GM21526 (cell line): ENCODE results near the gene GMPPA.

Experiments used
- ATAC-seq: cut with Tn5 transposase; IDR thresholded peaks from one replicate; pipeline ENCODE4 v1.9.1; 2021; ENCODE audit warnings: moderate library complexity; ENCODE audit not compliant: unreplicated experiment, low FRiP score

Gene GMPPA

DNA sequence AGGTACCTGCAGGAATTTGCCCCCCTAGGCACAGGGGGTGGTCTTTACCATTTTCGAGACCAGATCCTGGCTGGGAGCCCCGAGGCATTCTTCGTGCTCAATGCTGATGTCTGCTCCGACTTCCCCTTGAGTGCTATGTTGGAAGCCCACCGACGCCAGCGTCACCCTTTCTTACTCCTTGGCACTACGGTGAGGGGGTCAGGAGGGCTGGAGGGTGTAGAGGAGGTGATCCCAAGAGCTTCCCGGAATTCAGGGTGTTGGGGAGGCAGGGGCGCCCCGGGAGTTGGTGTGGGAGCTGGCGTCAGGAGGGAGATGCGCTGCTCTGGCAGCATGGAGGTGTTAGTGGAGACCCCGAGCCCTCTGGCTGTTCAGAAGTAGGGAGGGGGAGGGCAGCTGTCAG is 3.2 kb downstream of the GMPPA start:
- no peak for ATAC-seq

DNA sequence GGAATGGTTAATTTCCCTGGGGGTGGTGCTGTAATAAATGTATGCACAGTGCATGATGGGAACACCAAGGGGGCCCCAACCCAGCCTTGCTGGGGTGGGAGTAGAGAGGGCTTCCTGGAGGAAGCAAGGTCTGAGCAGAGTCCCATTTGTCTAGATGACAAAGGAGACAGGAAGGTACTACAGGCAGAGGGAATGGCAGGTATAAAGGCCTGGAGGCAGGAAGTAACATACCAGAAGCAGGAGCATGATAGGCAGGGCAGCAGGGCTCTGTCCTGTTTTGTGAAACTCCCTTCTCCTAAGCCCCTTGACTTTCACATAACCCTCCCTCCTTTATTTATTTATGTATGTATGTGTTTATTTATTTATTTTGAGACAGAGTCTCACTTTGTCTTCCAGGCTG is 3.9 kb downstream of the GMPPA start:
- ATAC-seq = no peak

DNA sequence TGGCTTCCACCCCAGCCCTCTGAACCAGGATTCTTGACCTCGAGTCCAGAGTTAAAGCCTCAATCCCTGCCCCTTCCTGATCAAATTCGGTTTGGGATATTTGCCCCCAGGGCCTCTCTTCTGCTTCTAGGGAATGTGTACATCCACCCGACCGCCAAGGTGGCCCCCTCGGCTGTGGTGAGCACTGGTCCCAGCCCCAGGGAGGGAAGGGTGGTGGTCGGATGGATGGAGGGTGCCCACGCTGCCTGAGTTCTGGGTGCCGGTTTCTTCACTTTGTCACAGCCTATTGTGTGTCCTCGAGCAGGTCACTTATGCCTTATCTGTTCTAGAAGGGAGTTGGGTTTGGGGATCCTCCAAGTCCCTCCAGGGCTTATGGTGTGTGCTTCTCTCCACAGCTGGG is 6.9 kb downstream of the GMPPA start:
- no peak for ATAC-seq

DNA sequence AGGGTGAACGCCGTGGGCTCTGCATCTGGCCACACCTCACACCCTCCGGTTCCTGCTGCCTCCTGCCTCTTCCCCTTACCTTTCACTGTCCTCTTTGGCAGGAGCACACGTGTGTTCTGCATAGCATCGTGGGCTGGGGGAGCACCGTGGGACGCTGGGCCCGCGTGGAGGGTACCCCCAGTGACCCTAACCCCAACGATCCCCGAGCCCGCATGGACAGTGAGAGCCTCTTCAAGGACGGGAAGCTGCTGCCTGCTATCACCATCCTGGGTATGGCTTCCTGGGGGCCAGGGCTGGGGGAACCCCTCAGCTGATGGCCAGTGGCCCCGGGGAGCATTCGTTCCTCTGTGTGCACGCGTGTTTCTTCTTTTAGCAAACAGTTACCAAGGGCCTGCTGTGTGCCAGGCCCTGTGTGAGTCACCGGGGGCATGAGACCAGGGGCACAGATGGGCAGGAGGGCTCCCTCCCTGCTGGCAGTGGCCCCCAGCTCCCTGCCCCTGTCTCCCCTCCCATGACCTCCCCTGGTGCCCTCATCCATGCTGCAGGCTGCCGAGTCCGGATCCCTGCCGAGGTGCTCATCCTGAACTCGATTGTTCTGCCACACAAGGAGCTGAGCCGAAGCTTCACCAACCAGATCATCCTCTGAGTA is 7.6 kb downstream of the GMPPA start:
- no peak for ATAC-seq

DNA sequence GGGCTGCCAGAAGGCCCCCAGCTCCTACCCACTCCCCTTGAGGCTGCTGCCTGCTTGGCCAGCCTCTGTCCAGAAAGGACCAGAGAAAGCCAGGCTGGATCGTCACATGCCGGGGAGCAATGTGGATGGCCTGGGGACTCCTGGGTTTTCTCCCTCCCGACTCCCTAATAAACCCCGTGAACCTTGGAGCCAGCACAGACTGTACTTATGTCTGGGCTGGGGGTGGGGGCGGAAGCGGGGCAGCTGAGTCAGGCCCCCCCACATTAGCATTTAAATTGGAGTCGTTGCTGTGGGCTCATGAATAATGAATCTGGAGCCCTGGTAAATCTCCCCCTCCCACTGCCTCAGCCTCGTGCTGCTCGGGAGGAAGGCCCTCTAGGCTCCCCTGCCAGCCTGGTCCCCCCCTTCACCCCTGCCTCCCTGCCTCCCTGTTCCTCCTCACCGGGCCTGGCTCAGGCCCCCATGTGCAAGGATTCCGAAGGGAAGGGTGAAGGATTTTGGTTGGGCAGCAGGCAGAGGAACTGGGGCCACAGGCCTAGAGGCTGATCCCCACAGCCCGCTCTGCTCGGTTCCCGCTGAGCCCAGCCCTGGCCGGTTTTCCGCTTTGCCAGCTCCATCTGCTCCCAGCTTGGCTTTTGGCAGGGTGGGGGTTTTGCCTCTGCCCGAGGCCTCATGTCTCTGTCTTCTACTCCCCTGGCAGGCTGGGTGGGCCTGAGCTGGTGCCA is 8.3 kb downstream of the GMPPA start:
- no peak for ATAC-seq

DNA sequence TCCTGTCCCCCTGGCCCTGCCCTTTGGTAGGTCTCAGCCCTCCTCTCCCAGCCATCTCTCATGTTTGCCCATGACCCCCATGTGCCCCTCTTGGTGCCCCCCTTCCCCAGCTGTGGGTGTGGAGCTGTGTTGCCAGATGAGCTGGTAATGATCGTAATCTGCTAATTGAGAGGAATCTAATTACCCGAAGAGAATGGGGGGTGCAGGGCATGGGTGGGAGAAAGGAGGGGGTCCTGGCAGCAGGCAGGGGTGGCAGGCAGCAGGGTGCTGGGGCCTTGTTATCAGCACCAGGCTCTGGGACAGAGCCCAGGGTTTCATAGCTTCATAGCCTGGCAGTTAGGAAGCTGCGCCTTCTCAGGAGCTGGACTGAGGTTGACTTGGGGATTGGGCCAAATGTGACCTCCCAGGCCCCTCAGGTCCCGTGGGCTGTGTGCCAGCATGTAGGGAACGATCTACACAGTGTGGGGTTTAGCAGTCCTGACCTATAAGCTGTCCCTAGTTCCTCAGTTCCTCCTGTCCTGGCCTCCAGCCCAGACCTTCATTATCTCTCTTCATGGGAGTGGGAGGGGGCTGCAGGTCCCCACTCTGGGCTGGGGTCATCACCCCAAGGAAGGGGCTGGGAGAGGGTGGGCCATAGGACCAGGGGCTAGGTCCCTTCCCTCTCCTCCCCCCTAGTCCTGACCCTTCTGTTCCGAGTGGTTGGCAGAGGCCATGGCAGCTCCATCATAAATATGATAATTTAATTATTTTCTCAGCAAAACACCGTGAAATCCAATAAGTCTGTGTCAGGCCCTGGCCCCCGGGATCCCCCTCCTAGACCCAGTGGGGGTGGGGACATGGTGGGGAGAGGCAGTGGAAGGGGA is 9.1 kb downstream of the GMPPA start:
- ATAC-seq = no peak

DNA sequence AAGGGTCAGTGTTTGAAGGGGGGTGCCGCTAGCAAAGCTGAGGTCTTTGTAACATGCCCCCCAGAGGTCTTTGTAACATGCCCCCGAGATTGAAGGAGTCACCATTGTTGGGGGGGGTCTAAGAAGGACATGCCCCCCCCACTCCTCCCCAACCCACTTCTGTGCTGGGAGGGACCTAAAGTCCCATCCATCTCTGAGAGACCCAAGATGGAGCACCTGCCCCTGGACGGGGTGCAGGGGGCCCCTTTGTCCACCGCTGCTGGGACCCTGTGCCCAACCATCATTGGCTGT is 9.7 kb downstream of the GMPPA start:
- no peak for ATAC-seq

DNA sequence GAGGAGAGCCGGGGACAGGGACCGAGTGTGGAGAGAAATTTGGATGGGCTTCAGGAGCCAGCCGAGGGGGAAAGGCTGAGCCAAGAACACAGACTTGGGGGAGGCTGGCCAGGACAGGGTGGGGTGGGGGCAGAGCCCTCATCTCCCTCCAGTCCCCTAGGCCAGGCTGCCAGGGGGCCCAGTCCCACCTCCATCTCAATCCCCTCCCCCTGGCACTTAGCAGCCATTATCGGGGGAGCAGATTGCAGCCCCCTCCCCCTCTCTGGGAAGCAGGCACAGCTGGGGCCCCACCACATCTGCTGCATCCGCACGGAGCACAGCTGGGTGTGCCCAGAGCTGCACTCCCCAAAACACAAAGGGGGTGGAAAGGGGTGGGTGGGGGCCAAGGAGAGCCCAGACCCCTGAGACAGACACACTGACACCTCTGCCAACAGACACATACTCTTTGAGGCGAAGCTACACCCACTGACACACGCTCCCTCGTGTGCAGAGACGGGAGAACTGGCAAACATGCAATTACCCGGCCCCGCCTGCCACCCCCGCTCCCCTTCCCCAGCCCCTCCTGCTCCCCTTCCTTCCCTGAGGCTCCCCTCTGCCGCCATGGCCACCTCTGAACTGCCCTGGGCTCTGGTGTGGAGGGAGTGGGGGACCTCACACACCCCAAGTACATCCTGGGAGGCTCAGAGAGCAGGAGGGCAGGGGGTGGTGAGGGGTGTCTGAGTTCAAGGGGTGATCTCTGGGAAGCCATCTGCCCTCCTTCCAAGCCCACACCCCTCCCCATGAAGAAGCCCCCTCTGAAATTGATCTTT is 10.5 kb downstream of the GMPPA start:
- no peak for ATAC-seq

DNA sequence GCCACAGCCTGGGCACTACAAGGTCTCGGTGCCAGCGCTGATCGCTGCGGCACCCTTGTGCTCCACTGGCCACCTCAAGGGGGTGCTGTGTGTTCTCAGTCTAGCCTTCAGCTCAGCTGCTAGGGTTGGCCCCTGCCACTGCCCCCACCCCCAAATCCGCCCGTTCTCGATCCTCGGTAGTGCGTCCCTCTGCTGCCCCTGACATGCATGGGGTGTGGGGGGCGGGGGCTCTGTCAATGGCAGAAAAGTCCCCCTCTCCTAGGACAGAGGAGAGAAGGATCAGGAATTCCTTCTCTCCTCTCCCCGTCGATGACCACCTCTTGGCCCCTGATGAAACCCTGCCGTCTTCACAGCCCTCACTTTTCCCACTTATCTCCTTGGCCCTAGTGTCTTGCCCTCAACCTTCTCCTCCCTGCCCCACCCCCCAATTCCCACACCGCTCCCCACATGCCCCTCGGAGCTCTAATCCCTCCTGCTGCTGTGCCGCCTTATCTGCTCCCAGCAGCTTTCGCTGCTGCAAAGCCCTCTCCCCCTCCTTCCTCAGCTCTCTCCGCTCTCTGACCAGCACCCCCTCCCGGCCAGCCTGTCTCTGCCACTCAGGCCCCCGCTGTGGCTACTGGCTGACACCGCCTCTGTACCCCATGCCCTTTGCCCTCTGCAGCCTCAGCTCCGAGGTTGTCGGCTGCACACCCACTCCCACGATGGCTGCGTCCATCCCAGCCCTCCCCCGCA is 11.3 kb downstream of the GMPPA start:
- ATAC-seq = peak; percentile 53

DNA sequence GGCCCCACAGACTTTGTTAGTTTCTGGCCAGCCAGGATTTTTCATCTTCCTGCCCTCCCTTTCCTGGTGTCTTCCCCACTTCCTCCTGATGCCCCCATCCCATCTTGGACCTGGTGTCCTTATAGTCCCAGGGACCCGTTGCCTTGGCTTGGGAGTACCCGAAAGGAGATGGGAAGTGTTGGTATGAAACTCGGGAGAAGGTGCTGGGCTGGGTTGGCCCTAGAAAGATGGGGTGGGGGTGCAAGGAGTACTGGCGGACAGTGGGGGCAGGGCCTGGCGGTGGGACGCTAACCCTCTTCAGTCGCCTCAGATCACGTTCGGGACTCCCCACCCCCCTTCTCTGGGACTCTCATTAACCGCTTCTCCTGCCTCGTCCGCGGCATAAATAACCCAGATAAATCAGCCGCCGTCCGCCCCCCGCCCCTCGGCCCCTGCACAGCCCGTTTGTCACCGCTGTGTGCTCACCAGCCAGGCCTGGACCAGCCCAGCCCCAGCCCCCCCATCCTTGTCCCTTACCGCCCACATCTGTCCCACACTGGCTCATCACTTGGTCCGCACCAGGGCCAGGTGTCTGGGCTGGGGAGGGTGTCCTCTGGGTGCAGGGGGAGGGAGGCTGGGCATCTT is 11.9 kb downstream of the GMPPA start:
- ATAC-seq = no peak

DNA sequence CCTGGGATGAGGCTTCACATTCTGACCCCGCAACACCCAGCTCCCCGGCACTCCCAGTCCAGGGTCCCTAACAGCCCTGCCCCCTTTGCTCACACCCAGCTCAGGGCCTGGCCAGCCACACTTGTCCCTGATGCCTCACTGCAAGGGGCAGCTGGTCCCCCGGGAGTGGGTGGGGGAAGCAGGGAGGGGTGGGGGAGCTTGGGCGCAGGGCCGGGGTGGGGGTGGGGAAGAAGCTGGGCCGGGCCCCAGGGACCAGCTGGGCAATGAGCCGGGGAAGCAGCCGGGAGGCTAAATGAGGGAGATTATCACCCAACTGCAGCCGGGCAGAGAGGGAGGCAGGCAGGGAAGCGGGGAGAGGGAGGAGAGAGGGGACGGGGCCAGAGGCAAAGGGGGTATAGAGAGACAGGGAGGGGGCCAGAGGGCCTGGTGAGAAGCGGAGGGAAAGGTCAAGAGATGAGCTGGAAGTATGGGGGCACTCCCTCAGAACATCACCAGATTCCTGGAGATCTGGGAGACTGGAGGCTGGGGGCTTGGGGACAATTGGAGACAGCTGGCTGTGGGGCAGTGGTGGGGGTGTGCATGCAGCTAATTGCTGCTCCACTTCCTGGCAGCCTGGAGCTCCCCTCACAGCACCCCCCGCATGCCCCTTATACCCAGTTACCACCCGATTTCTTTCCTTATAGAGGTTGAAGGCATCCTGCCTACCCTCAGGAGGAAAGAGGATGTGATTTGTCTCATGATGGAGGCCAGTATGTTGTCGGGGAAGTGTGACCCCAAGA is 13.0 kb downstream of the GMPPA start:
- no peak for ATAC-seq

DNA sequence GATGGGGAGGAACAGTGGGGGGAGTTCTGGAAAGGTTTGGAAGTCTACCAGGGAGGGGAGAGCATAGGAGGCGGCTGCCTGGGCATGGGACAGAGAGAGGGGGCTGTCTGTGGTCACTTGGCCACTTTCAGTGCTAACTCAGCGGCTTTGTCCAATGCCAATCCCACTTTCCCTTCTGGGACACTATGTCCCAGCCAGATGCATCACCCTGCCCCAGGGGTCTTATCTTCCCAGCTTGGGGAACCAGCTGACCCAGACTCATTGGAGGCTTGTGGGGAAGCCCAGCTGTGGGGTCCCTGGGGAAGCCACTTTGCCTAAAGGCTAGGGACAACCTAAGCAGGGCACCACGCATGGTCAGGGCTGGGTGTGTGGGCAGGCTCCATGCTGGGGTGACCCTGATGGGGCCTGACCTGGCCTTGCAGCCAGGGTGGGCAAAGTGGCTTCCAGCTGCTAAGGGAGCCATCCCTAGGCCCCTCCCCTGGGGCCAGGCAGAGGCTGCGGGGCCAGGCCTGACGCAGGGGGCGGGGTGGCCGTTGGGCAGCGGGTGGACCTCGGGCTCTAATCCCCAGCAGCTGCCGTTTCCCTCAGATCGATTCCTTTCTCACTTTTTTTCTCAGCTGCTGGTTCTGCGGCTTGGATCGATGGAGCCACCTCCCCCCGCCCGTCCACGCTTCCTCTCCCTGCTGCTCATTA is 14.0 kb downstream of the GMPPA start:
- no peak for ATAC-seq

DNA sequence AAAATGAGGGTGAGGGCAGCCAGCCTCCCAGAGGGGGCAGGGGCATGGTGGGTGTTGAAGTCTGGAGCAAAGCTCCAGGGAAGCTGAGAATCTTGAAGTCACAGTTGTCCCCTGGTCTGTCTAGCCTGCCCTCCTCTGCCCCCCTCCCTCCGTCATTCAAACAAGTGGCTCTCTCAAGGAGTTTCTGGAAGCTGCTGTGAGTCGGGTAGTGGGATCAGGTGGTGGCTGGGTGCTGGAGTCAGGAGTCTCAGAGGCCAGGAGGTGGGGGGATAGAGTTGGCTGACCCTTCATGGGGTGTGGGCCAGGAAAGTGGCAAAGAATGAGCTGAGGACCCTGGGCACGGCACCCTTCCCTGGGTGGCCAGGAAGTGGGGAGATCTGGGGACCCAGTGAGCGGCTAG is 15.1 kb downstream of the GMPPA start:
- ATAC-seq = no peak

DNA sequence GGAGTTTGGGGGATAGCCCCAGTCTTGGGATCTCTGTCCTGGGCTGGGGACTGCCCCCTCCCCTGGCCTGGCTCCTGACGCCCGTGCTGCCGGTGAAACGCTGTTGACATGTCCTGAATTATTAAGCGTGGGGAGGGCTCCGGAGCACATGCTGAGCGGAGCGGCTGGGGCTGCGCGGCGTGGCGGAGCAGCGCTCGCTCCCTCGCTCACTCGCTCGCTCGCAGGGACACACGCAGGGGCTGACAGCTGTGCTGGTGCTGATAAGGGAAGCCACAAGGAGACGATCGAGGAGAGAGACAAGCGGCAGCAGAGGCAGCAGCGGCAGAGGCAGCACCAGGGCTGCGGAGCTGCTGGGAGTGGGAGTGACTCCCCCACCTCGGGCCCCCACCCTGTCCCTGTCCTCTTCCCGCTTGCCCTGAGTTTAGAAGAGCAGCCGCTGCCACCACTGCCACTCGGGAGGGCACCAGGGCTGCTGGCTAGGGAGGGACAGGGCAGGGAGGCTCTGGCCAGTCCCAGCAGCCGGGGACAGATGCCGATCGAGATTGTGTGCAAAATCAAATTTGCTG is 15.6 kb downstream of the GMPPA start, which contains the start of gene ASIC4:
Gene ASIC4, plus strand, starts transcription at position 287 of the 566 bp plus-strand sequence. Its CDS starts 243 bp downstream, at position 530.
- no peak for ATAC-seq

DNA sequence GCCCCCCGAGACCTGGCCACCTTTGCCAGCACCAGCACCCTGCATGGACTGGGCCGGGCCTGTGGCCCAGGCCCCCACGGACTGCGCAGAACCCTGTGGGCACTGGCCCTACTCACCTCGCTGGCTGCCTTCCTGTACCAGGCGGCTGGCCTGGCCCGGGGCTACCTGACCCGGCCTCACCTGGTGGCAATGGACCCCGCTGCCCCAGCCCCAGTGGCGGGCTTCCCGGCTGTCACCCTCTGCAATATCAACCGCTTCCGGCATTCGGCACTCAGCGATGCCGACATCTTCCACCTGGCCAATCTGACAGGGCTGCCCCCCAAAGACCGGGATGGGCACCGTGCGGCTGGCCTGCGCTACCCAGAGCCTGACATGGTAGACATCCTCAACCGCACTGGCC is 16.1 kb downstream of the GMPPA start:
- no peak for ATAC-seq

DNA sequence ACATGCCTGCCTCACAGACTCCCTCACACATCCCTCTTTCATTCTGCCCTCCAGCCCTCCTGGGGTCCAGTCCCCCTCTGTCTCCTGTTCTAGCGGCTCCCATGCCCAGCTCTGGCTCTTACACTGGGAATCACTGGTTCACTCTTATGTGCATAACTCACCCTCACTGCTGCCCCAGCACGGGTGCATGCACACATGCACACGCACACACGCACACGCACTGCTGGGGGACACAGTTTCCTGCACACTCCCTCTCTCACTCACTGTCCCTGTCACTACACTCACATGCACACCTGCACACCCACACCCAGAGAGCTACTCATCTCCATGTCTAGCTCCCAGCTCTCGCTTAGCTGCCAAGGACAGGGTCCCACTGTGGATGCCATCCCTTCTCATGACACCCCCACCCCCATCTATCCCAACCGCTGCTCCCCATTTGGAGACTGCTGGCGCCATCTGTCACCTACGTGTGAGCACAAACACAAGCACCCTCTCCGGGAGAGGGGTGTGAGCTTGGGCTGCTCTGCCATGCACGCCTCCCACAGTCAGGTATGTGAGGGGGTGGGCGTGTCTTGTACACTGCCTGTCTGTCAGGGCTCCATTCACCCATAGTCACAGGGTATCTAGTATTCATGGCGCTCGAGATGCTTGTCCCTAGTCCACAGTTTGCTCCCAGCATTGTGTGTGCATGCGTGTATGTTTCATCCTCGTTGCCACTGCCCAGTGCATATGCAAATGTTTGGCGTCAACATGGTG is 17.4 kb downstream of the GMPPA start:
- no peak for ATAC-seq

DNA sequence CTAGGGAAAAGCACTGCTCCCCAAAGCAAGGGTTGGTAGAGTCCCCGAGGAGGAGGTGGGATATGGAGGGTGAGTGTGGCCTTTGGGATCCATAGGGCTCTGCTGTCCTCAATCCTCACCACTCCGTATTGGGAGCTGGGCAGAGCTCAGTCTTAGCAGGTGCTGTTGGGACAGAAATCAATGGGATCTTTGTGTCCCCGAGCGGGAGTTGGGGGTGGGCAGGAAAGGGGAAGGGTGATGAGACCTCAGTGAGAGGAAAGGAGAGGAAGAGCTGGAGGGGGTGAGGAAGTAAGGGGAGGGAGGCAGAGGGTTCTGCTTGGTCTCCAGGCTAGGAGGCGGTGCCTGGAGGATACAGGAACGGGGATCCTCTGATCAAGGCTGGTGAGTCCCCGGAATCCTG is 18.2 kb downstream of the GMPPA start:
- no peak for ATAC-seq
